ENCODE results near the gene MRPL17. TPM values are rescaled to one million over a fixed set of nuclear protein-coding genes. Genes with fewer than 3 reads are reported as not detected.

MRPL17 gene
- total RNA-seq, 1 experiment from 2014 or later = 78.1 TPM

DNA sequence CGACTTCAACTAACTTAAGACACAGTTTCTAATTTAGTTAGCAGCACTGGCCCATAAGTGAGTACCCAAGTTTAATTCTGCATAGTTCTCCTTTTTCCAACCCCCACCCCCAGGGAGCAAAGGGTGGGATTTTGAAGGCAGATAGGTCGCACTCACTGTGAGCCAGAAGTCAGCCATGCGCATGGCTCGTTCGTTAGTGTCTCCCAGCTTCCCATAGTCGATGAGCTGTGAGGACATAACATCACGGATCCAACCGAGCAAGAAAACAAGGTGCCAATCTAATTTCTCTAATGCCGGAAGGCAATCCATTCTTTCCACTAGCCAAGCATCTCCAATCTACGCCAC lies 577 bp downstream of the MRPL17 start:
- no peaks in the 10 kb centered on the region for H3K9me2 ChIP-seq (replicated peaks; ENCODE audit: low read length)
- peak; percentile 3 for ATAC-seq
- H3K27me3 ChIP-seq (ENCODE audit: low read length) = no peaks in the 10 kb centered on the region
- H3K79me2 ChIP-seq (ENCODE audit: low read length) = peaks cover 23% of the 10 kb centered on the region
- no peaks in the 10 kb centered on the region for H3K9me3 ChIP-seq (ENCODE audit: low read length)
- H3K36me3 ChIP-seq (ENCODE audit: low read depth, low read length) = peaks cover 16% of the 10 kb centered on the region
- peak overlapping the region; percentile 76 for H2AFZ ChIP-seq (ENCODE audit: low read length)
- DNase-seq = no peak
- peak overlapping the region; percentile 96 for H3K4me2 ChIP-seq (ENCODE audit: low read length)
- H3K4me3 ChIP-seq (ENCODE audit: low read length) = peak overlapping the region; percentile 81
- CTCF ChIA-PET = interaction anchor here (0.7 to 1.1 kb wide), 5 partner anchors 11 to 303 kb away, joined by 3 to 11 read pairs (median 4); no protein-coding TSS in a partner anchor
- no TSS peak for BruUV-seq (replicated peaks)
- H3F3A ChIP-seq (ENCODE audit: low read length, unreplicated experiment) = no peaks in the 10 kb centered on the region
- POLR2A ChIA-PET (ENCODE audit: unreplicated experiment) = interaction anchor here (0.6 to 1.1 kb wide), 2 partner anchors 201 to 338 kb away, joined by 4 to 5 read pairs; partner anchors contain the start of genes ARFIP2, NLRP14 and TIMM10B
- H3K4me1 ChIP-seq (ENCODE audit: insufficient read depth, low read length) = peaks cover 5% of the 10 kb centered on the region; the same call in 1 of the 2 replicates
- H3K9ac ChIP-seq (ENCODE audit: low read length) = peak overlapping the region; percentile 98
- intact Hi-C loops (cut with micrococcal nuclease) = loop anchor here (2.0 kb wide), 1 partner anchor 20 kb away; no protein-coding TSS in a partner anchor
- peaks cover 17% of the 10 kb centered on the region for H4K20me1 ChIP-seq (ENCODE audit: low read length)
- H3K27ac ChIP-seq (ENCODE audit: low read length) = peak overlapping the region; percentile 41; the same call in 1 of the 2 replicates
- TF ChIP-seq, protein P1, sequence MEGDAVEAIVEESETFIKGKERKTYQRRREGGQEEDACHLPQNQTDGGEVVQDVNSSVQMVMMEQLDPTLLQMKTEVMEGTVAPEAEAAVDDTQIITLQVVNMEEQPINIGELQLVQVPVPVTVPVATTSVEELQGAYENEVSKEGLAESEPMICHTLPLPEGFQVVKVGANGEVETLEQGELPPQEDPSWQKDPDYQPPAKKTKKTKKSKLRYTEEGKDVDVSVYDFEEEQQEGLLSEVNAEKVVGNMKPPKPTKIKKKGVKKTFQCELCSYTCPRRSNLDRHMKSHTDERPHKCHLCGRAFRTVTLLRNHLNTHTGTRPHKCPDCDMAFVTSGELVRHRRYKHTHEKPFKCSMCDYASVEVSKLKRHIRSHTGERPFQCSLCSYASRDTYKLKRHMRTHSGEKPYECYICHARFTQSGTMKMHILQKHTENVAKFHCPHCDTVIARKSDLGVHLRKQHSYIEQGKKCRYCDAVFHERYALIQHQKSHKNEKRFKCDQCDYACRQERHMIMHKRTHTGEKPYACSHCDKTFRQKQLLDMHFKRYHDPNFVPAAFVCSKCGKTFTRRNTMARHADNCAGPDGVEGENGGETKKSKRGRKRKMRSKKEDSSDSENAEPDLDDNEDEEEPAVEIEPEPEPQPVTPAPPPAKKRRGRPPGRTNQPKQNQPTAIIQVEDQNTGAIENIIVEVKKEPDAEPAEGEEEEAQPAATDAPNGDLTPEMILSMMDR (conservative IDR thresholded peaks at IDR 0.05; ENCODE audit: low read depth, low read length) = no peak
- TF ChIP-seq EZH2 (IDR thresholded peaks at IDR 0.05; ENCODE audit: low read length, unreplicated experiment) (no peak), EZH2phosphoT487 (IDR thresholded peaks at IDR 0.05; ENCODE audit: borderline replicate concordance, low read length) (no peak)

DNA sequence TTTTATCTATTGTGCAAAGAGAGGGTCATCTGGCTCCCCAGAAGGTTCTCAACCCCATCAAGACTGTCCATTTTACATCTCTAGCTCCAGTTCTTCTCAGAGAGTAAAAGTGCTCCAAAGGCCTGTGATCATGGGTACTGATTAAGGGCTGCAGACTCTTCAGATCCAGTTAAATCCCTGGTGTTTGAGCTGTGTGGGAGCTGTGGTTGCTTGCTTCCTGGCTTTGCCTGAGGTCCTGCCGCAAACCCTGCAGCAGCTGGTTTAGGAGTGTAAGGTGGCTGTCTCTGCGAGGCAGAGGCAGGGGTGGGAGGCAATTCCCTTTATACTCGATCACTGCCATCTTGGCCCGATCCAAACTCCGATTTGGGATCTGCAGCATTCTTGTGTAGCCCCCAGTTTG lies 1.2 kb downstream of the MRPL17 start:
- no peak overlapping the region for H3K27ac ChIP-seq (ENCODE audit: low read length)

More for the DNA sequence above, 1.2 kb downstream of the MRPL17 start:
- Histone ChIP-seq H3K79me2 (ENCODE audit: low read length) (peaks cover 23% of the 10 kb centered on the region), H3K9me3 (ENCODE audit: low read length) (no peaks in the 10 kb centered on the region), H3K36me3 (ENCODE audit: low read depth, low read length) (peaks cover 16% of the 10 kb centered on the region), H3K4me1 (ENCODE audit: insufficient read depth, low read length) (peaks cover 5% of the 10 kb centered on the region; the same call in 1 of the 2 replicates), H3K27me3 (ENCODE audit: low read length) (no peaks in the 10 kb centered on the region), H3F3A (ENCODE audit: low read length, unreplicated experiment) (no peaks in the 10 kb centered on the region), H3K9me2 (replicated peaks; ENCODE audit: low read length) (no peaks in the 10 kb centered on the region), H3K9ac (ENCODE audit: low read length) (peak overlapping the region; percentile 98), H4K20me1 (ENCODE audit: low read length) (peaks cover 17% of the 10 kb centered on the region), H3K4me2 (ENCODE audit: low read length) (peak overlapping the region; percentile 96), H3K4me3 (ENCODE audit: low read length) (peak overlapping the region; percentile 81), H2AFZ (ENCODE audit: low read length) (no peak overlapping the region)
- ChIA-PET CTCF (interaction anchor here (0.6 to 0.8 kb wide), 2 partner anchors 14 to 303 kb away, joined by 3 to 4 read pairs; no protein-coding TSS in a partner anchor), POLR2A (ENCODE audit: unreplicated experiment) (interaction anchor here (0.6 kb wide), 1 partner anchor 10 kb away, joined by 6 read pairs; no protein-coding TSS in a partner anchor)
- DNase-seq (peak; percentile 8), ATAC-seq (no peak)
- intact Hi-C loops (cut with micrococcal nuclease) = loop anchor here (2.0 kb wide), 1 partner anchor 21 kb away; no protein-coding TSS in a partner anchor
- no TSS peak for BruUV-seq (replicated peaks)
- no peak for TF ChIP-seq EZH2 (IDR thresholded peaks at IDR 0.05; ENCODE audit: low read length, unreplicated experiment)
- TF ChIP-seq, protein P1 (conservative IDR thresholded peaks at IDR 0.05; ENCODE audit: low read depth, low read length) = no peak
- TF ChIP-seq EZH2phosphoT487 (IDR thresholded peaks at IDR 0.05; ENCODE audit: borderline replicate concordance, low read length) = no peak
